NOMO-1 treated with dmso at 0.1 percent for 144 hours (cell line): ENCODE measurements around the gene TMC4.

ENCODE experiments used
- DNase-seq: peaks from one replicate; lab custom pipeline; 2025; ENCODE audit not compliant: unreplicated experiment; lab: John Stamatoyannopoulos, UW

TMC4 gene

DNA sequence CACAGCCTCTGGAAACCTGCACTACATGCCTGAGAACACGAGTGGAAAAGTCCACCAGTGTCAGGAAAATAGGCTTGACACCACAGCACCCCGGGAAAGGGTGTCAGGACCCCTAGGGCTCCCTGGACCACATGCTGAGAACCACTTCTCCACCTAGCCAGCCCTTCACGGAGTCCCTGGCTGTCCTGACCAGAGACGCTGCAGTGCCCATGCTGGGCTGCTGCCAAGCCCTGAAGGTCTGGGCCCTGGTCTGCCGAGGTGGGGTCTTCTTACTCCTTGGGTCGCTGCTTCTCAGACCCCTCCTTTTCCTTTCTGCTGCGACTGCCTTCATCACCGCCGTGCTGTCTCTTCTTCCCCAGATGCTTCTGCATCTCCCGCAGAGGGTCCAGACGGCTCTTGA is 16.5 kb downstream of the TMC4 start:
- DNase-seq, result no peak

DNA sequence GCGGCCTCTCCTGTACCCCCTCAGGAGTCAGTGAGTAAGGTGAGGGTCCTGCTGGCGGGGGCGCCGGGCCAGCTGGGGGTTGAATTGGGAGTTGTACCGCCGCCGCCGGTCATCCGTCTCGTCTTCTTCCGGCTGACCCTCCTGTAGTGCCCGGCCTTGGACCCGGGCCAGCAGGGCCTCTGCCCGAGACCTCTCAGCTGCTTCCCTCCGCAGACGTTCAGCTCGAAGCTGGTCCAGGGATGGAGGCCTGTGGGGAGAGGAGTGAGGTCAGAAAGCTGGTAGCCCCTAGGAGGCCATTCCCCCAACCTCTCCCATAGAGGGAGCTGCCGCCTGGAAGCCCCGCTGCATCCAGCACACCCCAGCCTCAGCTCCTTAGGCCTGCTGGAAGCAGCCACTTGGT is 17.3 kb downstream of the TMC4 start:
- DNase-seq, result no peak

DNA sequence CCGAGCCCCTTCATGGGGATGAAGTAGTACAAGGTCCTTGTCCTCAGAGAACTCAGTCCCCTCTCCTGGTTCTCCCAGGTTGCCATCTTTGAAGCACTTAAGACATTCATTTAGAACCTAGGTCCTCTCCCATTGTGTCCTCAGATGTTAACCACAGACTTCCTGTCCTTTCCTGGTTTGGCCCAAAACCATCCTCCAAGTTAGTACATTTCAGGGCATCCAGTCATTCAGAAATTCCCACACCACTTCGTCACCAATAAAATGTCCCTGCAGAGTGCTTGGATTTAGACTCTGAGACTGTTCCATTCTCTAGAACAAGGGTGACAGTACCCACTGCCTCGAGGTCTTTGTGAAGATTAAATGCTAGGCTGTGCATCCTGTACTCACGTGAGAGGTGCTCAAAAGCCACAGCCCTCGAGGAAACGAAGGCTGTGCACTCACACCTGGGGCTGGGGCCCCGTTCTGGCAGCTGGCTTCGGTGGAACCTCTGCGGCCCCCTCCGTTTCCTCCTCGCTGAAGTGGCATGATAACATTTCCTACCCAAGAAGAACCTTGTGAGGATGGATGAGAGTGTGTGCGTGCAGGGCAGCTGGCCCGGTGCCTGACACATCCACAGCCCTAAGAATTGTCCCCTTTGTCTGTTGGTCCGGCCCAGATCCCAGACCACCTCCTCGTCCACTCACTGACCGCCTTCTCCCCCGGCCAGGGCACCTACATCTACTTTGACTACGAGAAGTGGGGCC is 18.2 kb downstream of the TMC4 start:
- no peak for DNase-seq

DNA sequence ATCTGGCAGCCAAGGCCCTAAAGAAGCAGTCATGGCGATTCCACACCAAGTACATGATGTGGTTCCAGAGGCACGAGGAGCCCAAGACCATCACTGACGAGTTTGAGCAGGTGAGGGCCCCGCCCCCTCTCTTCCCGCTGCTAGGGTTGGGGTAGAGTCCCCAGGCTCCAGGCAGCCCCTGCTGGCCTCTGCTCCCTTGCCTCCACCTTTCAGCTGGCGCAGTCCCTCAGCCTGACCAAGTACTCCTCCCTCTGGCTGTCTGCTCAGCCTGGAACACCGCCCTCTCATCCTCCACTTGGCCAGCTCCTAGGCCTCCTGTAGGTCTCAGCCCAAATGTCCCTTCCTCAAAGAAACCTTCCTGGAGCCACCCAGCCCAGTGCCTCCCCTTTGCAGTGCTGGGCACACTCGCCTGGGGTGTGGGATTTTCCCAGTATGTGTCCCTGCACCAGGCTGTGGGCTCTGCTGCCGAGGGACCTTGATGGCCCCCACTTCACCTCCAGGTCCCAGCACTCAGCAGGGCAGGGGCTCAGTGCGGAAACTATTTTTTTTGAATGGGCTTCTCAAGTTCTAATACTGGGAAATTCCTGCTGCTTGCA is 19.1 kb downstream of the TMC4 start:
- no peak for DNase-seq

DNA sequence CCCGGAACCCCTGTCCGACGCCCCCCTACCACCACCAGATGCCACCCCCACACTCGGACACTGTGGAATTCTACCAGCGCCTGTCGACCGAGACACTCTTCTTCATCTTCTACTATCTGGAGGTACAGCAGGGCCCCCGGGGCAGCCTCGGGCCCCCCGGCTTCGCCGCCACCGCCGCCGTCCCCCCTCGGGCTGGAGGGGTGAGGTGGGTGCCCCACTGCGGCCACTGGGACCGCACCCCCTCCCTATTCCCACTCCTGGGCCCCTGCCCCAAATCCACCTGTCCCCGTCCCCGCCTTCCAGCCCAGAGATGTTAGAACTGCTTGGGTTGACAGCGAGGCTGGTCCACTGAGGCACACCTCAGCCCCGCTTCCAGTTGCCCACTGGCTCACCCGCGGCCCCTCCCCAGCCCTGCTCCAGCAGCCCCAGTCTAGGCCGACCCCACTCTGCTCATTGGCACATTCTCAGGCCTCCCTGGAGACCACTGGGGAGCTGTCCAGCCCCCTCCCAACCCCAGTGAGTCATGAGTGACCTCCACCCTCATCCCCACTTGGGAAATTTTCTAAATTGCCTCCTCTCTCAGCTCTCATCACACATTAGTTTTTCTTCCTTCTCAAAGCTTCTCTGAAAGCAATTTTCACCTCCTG is 20.0 kb downstream of the TMC4 start:
- DNase-seq, result no peak

DNA sequence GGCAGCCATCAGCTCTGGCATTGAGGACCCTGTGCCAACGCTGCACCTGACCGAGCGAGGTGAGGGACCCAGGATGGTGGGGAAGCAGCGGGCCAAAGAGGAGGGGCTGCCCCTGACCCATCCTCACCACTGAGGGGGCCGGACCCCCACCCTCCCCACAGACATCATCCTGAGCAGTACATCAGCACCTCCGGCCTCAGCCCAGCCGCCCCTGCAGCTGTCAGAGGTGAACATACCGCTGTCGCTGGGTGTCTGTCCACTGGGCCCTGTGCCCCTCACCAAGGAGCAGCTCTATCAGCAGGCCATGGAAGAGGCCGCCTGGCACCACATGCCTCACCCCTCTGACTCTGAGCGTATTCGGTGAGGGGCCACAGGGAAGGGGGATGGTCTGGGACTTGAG is 20.7 kb downstream of the TMC4 start:
- no peak for DNase-seq

DNA sequence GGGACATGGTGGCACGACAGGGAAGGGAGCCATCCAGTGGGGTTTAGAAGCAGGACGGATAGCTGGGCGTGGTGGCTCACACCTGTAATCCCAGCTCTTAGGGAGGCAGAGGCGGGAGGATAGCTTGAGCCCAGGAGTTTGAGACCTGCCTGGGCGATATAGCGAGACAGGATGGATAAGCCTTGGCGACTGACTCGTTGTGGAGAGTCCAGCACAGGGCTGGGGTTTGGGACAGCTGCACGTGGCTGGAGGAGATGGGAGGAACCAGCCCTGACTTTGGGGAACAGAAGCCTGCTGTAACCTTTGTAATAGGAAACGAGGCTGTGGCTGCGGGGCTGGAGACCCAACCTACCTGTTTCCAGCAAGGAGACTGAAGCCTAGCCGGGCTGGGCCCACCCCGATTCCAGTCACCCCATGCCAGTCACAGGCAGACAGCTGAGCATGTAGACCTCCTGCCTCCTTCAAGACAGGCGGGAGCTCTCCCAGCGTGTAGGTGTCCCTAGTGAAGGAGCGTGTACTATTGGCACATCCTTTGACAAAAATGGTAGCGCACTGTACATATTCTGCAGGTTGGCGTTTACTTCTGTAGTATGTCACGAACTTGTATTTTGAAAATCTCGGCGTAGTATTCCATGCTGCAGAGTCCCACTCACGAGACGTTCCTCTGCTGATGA is 21.5 kb downstream of the TMC4 start:
- no peak for DNase-seq

DNA sequence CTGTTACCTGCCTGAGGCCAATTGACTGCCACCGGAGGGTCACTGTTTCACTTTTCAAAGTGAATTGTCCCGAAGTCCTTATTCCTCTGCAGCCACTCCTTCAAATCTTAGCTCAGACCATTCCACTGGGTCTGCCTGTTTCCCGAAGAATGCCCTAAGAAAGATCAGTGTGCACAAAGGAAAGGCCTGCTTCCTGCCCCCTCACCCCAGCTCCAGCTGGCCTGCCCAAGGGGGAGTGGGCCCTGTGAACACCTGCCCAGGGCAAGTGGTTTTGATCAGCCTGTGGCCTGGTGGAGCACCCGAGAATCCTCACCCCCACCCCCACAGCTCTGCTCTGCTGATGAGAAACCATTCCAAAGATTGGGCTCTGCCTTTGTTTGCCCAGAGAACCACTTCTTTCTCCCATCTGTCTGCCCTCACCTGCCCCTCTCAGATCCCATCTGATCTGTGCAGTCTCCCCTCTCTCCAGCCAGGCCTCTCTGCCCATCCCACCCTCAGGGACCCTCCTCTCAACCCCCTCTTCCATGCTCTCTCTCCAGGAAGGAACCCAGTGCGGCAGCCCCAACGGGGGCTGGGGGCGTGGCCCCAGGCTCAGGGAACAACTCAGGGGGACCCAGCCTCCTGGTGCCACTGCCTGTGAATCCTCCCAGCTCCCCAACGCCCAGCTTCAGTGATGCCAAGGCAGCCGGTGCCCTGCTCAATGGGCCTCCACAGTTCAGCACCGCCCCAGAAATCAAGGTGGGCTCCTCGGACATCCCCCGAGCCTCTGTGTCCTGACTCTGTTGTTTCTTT is 23.7 kb downstream of the TMC4 start:
- no peak for DNase-seq

DNA sequence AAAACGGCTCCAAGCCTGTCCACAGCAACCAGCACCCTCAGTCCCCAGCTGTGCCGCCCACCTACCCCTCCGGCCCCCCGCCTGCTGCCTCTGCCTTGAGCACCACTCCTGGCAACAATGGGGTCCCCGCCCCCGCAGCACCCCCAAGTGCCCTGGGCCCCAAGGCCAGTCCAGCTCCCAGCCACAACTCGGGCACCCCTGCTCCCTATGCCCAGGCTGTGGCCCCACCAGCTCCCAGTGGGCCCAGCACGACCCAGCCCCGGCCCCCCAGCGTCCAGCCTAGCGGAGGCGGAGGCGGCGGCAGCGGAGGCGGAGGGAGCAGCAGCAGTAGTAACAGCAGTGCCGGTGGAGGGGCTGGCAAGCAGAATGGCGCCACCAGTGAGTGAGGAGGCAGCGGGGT is 24.8 kb downstream of the TMC4 start:
- no peak for DNase-seq

DNA sequence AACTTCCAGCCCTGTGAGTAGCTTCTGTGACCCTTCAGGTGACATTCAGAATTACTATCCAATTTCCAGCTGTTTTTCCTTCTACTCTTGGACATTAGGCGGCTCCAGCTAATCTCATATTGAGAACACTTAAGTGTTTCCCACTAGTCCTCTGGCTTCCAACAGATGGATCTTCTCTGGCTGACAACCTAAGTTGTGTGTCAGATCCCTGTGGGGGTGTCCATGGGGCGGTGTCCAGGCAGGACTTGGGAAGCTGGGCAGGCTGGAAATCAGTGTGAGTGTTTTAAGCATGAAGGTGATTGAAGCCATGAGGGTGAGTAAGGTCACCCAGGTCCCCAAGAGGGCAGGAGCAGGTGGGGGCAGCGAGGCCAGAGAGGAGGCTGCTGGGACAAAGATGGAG is 25.3 kb downstream of the TMC4 start:
- no peak for DNase-seq

DNA sequence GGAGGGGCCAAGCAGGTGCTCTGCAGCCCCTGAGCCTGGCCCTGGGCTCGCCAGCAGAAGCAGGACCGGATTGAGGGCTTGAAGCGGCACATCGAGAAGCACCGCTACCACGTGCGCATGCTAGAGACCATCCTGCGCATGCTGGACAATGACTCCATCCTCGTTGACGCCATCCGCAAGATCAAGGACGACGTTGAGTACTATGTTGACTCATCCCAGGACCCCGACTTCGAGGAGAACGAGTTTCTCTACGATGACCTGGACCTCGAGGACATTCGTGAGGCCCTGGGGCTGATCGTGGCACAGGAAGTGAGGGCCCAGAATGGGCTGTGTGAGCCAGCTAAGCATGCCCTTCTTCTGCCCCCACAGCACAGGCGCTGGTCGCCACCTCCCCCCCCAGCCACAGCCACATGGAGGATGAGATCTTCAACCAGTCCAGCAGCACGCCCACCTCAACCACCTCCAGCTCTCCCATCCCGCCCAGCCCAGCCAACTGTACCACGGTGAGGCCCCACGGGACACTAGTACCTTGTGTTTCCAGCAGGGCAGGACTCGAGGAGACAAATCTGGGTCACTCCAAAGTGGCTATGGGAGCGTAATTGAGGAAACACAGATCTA is 27.3 kb downstream of the TMC4 start:
- DNase-seq, result no peak

DNA sequence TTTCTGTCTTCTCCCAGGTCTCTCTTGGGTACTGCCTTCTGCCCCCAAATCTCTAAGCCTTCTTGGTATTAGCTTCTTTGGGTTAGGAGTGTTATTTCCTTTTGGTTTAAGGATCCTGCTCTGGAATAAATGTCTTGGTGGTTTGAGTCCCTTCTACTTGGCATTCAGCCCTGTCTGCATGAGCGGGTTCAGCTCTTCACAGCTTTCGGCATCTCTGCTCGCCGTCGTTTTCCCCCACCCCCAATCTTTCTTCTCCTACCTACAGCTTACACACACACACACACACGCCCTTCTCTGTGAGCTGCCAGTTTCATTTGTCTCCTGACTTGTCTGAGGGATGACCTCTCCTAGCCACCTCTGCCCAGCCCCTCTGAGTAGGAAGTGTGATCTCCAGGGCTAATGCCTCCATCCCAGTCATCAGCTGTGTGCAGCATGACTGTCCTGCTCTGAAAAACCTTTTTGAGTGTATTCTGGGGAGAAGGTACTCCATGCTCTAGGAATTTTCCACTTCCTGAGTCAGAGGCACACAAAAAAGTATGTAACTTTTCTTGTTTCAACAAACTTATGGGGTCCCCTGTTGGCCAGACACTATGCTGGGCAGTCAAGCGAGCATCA is 30.7 kb downstream of the TMC4 start:
- no peak for DNase-seq

DNA sequence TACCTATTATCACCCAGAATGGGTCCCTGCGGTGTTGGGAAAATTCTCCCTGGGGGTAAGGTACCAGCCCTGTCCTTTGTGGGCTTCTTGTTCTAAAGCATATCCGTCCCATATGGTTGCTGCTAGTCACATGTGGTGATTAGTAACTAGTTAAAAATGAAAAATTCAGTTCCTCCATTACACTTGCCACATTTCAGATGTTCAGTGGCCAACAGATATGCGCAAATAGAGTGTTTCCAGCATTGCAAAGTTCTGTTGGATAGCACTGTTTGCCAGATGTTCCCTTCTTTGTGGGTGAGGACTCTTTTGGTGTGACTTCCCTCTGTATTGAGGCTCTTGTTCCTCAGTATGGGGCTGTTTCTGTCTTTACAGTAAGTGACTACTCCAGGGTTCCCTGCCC is 31.6 kb downstream of the TMC4 start:
- DNase-seq, result no peak

DNA sequence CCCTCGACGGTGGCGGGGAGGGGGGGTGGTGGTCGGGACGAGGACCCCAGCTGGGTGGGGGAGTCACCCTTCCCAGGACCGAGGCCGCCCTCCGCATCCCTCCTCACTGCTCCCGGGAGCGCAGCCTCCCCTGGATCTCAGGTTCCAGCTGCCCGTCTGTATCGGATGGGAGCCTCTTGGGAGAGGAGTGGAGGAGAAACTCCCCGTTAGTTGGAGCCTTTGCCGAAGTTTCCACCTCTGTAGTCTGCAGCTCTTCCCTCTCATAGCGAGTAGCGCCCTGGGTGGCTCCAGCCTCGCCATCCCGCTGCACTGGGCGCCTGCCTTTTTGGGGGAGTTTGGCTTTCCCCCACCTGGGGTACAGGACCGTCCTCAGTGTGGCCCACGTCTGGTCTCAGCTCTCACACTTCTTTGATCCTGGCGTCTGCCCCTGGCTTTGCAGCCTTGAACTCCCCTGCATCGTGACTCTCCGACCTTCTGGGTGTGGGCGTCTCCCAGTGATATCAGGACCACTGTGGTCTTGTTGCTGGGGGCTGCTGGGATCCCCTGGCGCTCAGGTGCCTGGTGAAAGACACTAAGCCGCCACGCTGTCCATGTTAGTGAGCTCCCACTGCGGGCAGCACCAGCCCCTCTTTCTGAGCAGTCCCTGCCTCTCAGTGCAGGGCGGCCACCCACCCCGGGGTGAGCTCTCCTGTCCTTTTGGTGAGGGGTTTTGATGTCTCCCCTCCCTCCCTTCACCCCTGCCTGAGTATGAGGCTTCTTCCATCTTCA is 34.3 kb downstream of the TMC4 start:
- DNase-seq, result no peak

DNA sequence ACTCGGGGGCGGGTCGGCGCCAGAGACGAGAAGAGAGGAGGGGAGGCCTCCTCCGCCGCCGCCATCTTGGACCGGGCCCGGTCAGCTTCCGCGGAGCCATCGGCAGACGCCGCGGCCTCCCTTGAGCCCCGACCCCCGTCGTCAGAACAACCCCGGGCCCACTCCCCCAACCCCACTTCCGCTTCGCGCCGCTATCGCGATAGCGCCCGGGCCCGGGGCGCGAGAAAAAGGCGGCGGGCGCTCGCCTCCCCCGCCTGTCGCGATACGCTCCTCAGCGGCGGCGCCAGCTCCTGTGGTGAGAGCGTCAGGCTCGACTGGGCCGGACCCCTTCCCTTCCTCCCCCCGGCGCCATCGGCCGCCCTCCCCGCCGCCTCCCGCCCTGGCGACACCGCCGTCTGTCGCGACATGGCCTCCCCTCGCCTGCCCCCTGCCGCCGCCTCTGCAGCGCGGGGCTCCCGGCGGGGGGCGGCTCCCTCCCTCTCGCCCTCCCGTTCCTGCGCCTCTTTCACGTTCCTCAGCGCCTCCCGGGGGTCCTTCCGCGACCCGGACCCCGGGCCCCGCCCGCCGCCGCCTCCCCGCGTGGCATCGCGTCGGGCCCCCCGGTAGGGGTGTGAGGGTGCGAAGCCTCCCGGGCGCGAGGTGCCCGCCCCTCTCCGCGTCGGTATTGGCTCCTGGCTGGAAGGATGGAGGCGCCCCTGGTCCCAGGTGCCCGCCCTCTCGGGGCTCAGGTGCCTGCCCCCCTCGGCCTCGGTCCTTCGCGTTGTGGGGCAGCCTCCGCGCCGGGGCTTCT is 35.1 kb downstream of the TMC4 start, which contains the start of gene CNOT3:
Gene CNOT3 (plus strand): TSS at position 64 of the 790 bp plus-strand sequence. CDS start 5,217 bp downstream, outside the sequence.
- no peak for DNase-seq

DNA sequence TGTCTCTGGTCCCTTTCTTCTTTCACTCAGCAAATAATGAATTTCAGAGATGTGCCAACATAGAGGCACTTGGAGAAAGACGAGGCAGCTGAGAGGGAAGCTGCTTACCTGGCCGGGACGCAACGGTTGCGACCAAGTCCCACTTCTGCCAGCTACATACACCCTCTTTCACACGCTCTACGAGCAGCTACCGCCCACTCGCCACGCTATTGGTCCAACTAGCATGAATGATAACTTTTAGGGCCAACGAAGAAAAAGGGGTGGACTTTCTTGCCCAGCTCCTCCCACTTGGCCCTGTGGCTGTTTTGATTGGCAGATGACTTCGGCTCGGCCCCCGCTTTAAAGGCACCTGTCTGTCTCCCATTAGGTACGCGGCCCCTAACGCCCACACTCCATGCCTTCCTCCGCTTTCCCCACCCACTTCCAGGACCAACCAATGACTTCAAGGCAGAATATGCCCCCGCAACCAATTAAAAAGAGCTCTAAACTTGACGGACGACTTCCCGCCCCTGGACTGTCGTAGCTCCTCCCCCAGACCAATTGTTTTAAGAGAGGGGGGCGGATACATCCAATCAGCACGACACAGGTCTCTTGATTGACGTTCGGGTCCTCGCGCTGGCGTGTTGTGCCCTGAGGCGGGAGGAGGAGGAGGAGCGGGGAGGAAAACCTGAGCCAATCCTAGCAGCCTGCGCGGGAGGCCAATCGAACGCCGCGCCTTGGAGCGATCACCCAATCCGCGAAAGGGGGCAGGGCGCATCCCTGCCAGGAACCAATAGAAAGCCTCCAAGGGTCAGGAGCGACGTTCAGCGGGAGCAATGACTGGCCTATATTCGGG is 35.9 kb downstream of the TMC4 start:
- DNase-seq, result peak; percentile 100

DNA sequence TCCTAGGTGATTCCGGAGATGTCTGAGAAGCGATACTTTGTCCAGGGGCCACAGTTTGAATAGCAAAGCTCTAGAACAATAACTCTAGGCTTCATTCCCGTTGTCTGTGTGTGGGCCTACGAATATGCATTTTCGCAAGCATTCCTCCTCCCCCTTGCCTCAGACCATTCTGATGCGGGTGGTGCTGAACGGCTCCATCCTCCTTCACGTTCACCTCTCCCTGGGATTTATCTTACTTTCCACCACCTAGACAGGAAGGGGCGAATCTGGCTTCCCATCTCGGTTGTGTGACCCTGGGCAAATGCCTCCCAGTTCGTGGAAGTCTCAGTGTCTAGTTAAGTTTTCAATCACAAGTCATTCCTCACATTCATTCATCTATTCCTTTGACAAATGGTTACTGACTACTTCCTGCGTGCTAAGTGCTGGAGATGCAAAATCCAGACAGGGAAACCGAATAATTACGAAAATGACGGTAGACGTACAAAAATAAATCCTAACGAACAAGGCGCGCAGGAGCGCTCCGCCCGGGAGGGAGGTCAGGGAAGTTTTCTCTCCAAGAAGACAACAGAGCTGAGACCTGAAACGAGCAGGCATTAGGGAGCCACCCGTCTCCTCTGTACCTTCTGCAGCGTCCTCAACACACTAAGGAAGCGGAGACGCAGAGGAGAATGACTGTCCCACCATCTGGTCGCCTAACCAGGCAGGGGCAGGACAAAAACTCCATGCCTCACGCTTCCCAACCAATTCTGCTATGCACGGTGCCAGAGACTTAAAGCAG is 36.7 kb downstream of the TMC4 start:
- DNase-seq, result no peak
